Stimulated activated CD4-positive, alpha-beta T cell treated with anti-CD3 and anti-CD28 coated beads, Interleukin-1b, Interleukin-23, amount 100 ng/mL, for 48 hours (primary cell): ENCODE measurements around the gene GIMAP8.

Experiments
- DNase-seq: peaks from one replicate; pipeline ENCODE4 v3.0.0-alpha.2; 2020

Gene GIMAP8

DNA sequence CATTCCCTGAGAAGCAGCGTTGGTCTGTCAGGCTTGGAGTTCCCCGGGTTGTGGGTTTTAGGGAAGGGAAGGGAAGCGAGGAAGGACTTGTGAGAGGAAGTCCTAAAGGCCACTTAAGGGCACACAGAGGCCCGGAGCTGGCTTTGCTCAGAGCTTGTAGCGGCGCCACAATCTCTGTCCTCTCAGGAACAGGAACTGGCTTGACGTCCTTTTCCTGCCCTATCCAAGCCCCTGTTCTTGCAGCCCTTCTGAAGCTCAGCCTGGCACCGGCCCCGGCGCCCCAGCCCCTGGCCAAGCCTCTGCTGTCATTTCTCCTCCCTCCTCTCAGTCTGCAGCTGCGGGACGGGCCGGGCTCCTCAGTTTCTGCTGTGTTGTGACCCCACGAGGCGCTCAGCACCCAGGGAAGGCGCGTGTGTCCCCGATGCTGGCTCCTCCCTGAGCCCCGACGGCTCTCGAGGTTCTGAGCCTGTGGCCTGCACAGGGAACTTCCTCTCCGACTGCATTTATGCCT is at the start of gene GIMAP8:
Gene GIMAP8, plus strand, starts transcription at position 140 of the 511 bp plus-strand sequence. CDS start 16,069 bp downstream, outside the sequence.
- peak; percentile 61 for DNase-seq

DNA sequence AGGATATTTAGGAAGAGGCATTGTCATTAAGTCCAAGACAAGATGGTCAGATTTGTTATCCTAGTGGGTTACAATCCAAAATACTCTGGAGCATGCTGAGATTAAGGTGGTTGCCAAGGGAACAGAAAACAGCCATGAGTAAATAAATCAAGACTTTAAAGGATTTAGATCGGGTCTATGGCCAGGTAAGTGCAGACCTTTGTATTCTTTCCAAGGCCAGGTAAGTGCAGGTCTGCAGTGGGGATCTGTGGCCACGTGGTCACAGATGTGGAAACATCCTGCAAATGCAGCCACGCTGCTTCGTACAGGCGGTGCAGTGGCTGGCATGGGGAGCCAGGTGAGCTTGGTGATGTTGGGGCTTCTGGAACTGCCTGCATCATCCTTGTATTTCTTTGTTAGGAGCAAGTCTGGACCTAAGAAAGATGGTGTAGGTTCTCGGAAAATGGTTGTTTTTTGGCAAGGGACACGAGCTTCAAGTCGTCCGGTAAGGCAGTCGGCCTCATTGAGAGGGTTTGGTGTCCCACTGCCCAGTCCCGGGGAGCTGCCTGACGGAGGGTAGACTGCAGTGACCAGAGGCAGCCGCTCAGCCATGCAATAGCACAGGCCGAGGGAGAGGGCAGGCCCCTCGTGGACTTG is 49.5 kb upstream of the GIMAP8 start:
- no peak for DNase-seq

DNA sequence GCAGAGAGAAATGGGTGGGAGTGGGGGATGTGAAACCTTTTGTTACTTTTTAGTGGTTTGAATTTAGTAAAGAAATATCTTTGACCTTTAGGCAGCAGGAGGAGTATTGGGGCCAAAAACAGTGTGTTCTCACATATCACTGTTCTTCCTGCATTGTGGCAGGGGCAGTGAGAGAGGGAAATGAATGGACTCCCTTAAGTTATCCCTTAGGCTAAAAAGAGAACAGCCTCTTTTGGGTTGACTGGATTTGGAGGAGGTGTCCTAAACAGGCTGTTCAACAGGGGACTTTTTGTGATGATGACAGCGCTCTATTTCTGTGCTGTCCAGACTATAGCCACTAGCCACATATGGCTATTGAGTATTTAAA is 49.0 kb upstream of the GIMAP8 start:
- DNase-seq, result no peak

DNA sequence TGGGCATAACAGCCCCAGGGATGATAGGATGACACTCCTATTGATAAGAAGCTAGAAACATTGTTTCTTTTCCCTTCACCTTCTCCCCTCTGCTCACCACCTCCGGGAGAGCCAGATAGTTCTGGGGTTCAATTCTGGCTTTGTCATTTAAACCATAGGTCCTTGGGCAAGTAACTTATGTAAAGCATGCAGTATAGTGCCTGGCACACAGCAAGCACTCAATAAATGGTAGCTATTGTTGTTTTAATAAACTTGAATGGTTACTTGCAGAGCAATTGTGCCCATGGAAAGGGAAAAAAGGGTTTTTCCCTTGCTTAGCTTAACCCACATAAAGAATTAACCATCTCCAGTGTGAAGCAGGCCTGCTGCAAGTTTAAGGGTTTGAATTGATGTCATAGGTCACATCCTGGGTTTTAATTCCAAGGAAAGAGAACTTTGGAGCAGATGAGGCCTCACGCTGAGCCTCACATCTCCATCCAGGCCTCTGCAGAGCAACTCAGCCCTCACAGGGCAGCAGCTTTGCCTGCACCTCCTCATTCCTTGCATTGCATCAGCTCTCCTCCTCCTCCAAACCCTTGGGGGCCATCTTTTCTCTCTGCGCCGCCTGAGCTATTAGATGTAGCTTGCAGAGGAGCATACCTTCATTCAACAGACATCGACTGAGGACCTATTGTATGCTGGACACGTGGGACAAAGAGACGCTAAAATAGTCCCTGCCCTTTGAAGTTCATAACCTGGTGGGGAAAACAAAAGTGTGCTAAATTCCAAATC is 48.4 kb upstream of the GIMAP8 start:
- no peak for DNase-seq

DNA sequence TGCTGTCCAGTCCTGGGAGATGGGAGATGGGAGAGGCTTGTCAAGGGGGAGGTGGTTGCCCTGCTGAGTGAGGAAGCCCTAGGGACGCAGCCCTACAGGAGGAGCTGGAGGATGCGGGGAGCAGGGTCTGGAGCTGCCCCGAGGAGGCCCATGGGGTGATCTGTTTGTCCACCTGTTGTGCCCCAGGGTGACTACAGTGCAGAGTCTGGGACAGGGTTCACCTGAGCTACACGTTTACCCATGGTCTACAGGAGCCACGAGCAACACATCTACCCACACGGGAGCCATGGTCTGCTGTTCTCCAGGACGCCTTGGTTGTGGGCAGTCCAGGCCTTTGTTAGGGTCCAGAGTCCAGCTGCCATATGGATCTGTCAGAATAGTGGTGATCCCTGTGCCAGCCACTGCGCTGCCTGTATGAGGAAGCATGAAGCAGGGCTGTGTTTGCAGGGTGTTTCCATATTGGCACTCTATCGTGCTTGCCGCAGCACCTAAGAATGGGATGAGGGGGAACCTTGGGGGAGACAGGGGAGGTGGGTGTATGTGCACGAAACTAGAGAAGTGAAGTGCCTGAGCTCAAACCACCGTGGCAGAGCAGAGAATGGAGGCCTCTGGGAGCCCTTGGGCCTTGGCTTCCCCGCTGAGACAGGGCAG is 47.6 kb upstream of the GIMAP8 start:
- DNase-seq, result no peak

DNA sequence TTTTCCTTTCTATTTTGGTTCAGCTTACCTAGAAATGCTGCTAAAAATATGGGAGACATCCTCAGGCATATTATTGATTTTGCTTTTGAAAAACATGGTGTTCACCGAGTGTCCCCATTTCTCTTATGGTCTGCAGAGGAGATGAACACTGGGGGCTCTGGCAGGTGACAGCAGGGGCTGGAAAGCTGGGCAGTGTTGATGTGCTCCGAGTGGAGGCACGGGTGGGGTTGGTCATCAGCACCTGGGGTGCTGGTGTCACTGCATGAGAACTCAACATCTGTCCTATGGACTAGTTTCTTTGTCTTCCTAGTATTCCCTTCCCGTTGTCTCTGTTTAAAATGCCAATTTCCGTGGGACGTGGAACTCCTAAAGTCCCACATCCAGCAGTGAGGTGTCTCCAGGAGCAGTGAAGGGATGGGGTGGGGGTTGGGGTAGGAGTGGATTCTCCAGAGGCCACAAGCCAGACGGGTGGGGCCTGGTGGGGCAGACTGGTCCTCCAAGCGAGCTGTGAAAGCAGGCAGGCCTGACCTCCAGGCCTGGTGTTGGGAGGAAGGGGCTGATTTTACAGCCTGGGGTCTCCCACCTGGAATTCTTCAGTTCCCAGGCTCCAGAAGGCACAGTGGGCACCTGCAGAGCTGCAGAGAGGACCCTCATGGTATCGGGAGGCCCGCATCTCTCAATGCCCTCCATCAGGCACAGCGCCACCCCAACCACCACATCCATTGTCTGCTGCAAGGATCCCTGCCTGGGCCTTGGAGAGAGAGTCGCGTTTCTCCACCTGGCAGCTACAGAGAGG is 46.9 kb upstream of the GIMAP8 start:
- no peak for DNase-seq

DNA sequence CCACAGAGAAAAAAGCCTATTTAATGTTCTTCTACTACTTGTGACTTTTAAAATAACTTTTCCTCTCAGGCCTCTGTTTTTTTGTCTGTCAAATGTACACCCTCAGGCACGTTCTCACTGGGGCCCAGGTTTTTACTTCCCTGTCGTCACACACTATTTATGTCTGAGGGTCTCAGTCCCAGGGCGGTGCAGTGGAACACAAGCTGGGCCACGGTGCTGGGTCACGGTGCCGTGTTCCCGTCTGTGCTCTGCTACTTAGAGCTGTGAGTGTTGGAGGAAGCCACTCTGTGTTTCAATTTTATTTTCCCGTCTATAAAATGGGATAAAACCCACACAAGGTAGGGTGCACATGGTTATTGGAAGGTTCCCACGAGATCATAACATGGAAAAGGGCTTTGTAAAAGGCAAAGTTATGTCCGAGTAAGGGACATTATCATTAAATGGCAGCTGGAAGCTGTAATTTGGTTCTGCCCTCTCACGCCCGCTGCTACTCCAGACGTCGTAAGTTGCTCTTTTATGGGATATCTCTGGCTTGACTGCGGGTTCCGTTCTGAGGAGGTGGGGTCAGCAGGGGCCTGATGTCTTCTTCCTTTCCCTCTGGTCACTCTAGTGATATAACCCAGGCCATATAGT is 46.1 kb upstream of the GIMAP8 start:
- no peak for DNase-seq

DNA sequence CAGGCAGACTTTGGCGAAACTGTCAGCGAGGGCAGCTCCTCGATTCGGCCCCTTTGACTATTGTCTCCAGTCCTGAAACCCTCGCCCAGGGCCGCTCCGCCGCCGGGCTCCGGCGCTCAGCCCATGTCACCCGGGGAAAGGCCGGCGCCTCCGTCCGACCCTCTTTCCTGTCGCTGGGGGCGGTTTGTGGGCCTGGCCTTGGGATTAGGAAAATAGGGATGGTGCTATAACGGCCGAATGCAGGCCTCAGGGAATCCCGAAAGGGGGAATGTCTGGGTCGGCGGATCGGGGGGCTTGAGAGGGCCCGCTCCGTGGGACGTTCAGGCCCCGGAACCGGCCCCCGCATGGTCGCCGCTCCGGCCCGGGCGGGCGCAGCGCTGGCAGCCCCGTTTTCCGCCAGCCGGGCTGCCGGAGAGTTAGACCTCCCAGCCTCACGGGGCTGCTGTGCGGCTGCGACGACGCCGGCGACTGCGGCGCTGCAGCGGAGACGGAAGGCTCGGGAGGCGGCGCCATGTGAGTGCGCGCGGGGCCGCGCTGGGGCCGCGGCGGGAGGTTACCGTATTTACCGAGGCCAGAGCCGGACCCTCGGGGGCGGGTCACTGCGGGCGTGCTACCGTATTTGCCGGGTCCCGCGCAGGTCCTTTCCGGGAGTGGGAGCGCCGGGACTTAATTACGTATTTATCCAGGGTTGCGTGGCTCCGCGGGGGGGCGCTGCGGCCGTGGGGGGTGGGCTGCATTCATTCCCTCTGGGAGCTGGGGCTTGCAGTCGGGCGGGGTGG is 45.4 kb upstream of the GIMAP8 start:
- peak; percentile 77 for DNase-seq

DNA sequence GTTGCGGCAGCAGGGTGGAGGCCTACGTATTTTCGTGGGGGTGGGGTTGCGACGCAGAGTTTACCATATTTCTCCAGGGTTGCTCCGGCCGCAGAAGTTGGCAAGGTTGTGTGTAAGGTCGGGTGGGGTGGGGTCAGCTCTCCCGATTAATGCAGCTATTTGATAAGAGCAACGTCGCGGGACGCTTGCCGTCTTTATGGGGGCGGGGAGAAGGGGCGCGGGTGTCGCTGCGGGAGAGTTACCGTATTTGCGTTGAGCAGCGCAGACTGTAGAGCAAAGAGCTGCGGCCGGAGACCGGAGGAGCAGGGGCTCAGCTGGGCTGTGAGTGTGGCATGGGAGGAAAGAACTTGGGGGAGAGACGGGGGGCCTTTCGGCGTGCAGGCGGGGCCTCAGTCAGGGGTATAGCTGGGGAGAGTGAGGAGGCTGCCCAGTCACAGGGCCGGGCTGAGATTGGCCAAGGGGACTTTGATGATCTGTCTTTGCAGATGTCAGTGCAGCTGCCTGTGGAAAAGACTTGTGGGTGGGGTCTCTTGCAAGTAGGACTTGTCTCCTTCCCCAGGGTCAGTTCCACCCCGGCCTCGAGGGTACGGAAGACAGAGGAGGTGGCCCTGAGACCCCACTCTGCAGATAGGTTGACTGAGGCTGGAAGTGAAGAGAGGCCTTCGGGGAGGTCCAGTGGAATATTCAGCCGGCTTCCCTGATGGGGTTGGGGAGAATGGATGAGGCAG is 44.7 kb upstream of the GIMAP8 start:
- DNase-seq, result peak; percentile 36

DNA sequence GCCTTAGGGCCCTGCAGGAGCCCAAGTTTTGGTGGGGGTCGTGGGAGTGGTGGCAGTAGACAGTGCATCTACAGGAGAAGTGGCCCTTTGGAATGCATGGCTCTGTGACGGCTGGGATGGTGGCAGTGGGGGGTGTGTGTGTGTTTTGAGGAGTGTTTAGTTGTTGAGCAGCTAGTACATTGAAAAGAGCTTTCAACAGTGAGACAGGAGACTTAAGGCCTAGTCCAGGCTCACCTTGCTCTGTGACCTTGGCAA is 44.2 kb upstream of the GIMAP8 start:
- DNase-seq, result no peak

DNA sequence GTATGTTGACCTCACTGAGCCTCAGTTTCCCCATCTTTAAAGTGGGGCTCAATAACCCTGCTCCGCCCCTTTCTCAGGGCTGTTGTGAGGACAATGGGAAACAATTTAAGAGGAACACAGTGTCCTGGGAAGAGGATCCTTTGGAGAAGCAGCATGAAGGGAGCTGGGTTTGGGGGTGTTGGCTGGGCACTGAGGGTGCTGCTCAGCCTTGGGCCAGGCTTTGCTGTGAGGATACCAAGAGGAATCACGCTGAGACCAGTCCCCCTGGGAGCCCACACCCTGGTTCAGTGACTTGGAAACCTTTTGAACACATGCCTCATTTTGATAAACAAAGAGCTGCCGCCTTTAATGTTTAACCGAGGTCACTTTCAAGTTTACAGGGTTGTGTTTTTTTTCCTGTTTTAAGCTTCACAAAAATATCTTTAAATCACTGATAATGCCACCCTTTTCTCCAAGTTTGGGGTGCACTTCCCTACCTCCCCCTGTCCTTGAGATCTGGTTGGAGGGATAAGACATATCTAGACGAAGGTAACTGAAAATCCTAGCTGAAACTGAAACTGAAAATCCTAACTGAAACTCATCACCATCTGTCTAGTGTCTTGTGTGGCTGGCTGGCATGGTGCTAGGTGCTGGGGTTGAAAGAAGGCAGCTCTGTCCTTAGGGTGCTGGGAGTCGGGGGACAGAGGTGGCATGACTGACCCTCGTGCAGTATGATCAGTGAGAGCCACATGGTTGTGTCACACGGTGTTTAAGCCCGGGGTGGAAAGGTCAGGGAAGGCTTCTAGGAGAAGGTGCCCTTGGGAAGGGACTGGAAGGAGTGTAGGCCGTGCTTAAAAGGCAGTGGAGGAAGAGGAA is 43.6 kb upstream of the GIMAP8 start:
- DNase-seq, result peak; percentile 34

DNA sequence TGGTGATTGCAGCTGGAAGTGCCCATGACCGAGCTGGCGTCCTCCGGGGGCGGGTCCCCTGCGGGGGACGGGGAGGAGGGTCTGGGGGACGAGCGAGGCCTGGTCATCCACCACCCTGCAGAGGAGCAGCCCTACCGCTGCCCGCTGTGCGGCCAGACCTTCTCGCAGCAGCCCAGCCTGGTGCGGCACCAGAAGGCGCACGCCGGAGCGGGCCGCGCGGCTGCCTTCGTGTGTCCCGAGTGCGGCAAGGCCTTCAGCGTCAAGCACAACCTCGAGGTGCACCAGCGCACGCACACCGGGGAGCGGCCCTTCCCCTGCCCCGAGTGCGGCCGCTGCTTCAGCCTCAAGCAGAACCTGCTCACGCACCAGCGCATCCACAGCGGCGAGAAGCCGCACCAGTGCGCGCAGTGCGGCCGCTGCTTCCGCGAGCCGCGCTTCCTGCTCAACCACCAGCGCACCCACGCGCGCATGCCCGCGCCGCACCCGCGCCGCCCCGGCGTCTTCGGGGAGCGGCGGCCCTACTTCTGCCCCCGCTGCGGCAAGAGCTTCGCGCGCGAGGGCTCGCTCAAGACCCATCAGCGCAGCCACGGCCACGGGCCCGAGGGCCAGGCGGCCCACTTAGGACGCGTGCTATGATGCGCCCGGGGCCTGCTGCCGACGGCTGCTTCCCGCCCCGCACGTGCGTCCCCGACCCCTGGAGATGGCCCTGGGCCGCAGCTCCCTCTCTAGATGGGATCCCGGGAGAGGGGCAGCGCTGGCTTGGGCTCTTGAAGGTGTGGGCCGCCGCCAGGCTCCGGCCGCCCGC is 42.6 kb upstream of the GIMAP8 start:
- DNase-seq, result no peak

DNA sequence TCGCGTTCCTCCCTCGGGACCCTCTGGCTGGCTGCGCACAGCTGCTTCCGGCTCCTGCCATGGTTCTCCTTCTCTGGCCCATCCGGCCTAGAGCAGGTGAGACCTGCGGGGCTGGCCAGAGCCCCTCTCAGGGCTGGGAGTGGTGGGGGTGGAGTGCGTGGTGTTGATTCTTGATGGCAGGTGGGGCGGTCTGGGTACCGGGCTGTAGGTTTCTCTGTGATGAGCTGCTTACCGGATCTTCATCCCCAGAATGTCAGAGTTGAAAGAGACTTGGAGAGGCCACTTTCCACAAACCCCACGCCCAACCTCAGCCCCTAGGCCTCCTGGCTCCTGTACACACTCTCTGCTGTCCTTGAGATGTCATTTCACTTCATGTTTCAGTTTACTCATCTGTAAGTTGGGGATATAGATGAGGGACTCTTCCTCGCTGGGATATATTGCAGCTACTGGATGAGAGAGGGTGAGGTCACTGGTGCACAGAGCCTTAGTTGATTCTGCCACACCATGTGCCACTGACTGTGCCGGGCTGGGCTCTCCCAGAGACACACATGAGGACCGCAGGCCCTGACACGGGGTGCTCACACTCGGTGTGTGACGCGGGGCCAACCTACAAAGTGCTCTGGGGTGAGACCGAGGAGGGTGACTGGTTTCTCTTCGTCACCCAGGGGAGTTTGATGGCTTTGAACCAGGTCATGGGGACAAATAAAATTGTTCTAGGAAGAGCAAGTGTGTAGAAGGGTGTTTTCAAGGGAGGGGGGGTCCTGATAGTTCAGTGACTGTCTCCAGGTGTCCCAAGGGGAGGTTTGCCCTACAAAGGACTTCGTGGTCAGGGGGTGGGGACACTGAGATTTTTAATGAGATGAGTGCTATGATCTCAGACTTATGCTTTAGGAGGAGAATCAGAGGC is 41.8 kb upstream of the GIMAP8 start:
- DNase-seq, result no peak

DNA sequence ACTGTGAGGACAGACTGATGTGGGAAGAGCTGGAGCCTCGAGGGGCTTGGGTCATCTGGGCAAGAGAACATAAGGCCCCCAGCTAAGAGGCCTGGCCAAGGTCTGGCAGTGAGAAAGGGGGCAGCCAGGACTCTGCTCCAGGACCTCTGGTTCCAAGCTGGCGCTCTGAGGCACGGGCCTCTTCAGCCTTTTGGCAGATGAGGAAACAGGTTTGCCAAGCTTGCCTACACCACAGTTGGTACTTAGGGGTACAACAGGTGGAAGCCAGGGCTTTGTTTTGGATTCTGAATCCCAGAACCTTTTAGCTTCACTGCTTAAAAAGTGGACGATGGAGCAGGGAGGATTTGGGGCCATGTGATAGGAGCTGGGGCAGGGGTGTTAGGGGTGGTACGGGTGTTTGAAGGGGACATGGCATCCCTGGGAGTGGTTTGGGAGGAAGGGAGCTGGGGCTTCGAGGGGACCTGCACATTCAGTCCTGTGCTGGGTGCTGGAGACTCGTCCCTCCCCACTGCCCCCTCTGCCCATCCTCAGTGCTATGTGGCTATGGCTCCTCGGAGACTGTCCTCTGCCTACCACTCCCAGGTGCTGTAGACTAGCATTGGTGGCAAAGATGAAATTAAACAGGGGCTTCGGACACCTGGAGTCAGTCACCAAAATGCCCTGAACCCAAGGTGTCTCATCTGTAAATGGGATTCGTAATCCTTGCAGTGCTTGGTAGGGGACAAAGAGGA is 41.0 kb upstream of the GIMAP8 start:
- no peak for DNase-seq

DNA sequence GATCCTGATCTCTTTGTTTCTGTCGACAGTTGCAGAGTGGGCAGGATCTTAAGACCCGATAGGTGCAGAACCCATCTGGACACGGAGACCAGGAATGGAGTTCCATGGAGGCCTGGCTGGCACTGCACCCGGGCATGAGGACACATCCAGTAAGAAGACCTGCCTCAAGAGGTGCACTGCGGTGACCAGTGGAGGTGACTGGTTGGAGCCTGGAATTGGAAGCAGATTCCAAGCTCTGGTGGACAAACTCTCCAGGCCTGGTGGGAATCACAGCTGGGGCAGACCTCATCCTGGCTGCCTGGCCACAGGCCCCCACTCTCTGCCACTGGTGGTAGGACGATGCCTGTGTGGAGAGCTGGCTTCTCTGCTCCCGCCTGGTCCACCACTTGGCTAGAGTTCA is 40.3 kb upstream of the GIMAP8 start:
- DNase-seq, result no peak

DNA sequence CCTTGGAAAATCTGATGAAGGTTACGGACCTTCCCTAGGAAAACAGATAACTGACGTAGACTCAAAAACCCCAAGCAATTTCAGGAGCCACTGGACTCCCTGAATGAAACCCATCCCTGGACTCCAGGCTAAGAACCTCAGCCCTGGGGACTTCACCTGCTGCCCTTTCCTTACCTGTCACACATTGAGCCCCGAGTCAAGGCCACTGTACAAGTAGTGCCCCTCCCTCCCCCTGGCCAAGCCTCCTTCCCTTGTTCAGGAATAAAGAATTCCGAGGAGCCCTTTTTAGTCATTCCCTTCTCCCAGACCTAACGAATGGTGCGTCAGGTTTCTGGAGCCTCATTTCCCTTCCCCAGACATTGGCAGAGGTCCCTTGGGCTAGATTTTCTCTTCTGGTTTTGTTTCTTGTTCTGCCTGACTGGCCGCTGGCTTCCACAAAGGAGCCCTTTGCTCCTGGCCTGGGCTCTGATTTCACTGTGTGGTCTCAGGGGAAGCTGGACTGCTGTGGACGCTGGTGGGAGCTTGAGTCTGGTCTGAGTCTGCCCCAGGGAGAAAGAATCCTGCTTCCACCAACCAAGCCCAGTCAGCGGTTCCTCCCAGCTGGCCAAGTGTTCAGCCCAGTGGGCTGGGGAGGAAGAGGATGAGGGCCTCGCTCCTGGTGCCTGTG is 39.6 kb upstream of the GIMAP8 start:
- no peak for DNase-seq

DNA sequence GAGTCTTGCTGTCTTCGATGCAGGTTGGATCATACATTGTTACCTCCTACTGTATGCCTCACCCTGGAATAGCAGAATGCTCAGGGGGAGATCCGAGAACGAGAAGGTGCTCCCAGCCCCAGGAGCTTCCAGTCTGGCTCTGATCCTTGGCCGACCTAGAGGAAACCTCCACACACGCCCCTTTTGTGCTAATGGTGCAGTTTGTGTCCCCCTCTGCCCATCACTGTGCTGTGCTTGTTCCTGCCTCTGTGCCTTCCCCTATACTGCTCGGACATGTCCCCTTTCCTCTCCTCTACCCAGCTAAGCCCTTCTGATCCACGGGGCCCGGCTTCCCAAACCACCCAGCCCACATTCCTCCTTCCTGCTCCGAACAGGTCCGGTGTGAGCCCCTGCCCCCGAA is 38.8 kb upstream of the GIMAP8 start:
- DNase-seq, result no peak
